Fibroblast of the conjunctiva (primary cell): ENCODE measurements around the gene OLFM3.

Experiments
- DNase-seq: peaks from one replicate; pipeline ENCODE4 v3.0.0-alpha.2; 2010; ENCODE audit warnings: low read depth

OLFM3 gene

GRCh38 chr1:101943237-101943636 is 53.5 kb downstream of the OLFM3 start:
- DNase-seq: no peak

- no peak for DNase-seq
Measured at GRCh38 chr1:101942516-101943193, 54.1 kb downstream of the OLFM3 start.

GRCh38 chr1:101938681-101939080 is 58.0 kb downstream of the OLFM3 start:
- no peak for DNase-seq

- DNase-seq: no peak
Measured at GRCh38 chr1:101929343-101929742, 67.4 kb downstream of the OLFM3 start.

- no peak for DNase-seq
Measured at GRCh38 chr1:101928829-101929228, 67.9 kb downstream of the OLFM3 start.

GRCh38 chr1:101924700-101925099 is 72.0 kb downstream of the OLFM3 start:
- DNase-seq: no peak

GRCh38 chr1:101920577-101920976 is 76.1 kb downstream of the OLFM3 start:
- no peak for DNase-seq

GRCh38 chr1:101918277-101918676 is 78.4 kb downstream of the OLFM3 start:
- no peak for DNase-seq

- DNase-seq: no peak
Measured at GRCh38 chr1:101915597-101915996, 81.1 kb downstream of the OLFM3 start.

- DNase-seq: no peak
Measured at GRCh38 chr1:101914473-101915242, 82.1 kb downstream of the OLFM3 start.

GRCh38 chr1:101911894-101912293 is 84.8 kb downstream of the OLFM3 start:
- DNase-seq: no peak

- no peak for DNase-seq
Measured at GRCh38 chr1:101908980-101909379, 87.7 kb downstream of the OLFM3 start.

- no peak for DNase-seq
Measured at GRCh38 chr1:101907264-101907663, 89.5 kb downstream of the OLFM3 start.

- no peak for DNase-seq
Measured at GRCh38 chr1:101905283-101905835, 91.4 kb downstream of the OLFM3 start.

- no peak for DNase-seq
Measured at GRCh38 chr1:101902199-101902598, 94.5 kb downstream of the OLFM3 start.

GRCh38 chr1:101898137-101898536 is 98.6 kb downstream of the OLFM3 start:
- DNase-seq: no peak

- no peak for DNase-seq
Measured at GRCh38 chr1:101884621-101885020, 112.1 kb downstream of the OLFM3 start.

- DNase-seq: no peak
Measured at GRCh38 chr1:101875891-101876290, 120.8 kb downstream of the OLFM3 start.

- no peak for DNase-seq
Measured at GRCh38 chr1:101873672-101874071, 123.1 kb downstream of the OLFM3 start.

GRCh38 chr1:101859941-101860340 is 136.8 kb downstream of the OLFM3 start:
- DNase-seq: no peak

- DNase-seq: no peak
Measured at GRCh38 chr1:101854271-101854670, 142.5 kb downstream of the OLFM3 start.

GRCh38 chr1:101852936-101853335 is 143.8 kb downstream of the OLFM3 start:
- DNase-seq: no peak

- DNase-seq: no peak
Measured at GRCh38 chr1:101849356-101849755, 147.4 kb downstream of the OLFM3 start.
